Lower leg skin (tissue), 4 donors: Measurements from ENCODE around the gene GEMIN7. TPM values are rescaled to one million over a fixed set of nuclear protein-coding genes. Genes with fewer than 3 reads are reported as not detected.

Experiments
- DNase-seq, 2 donors: peaks; one replicate each; pipeline ENCODE4 v3.0.0-alpha.2; 2019; ENCODE audit warnings: low spot score in 2 of 2
- H3K4me3 ChIP-seq: fragments of 200-600 bp; sonication (generic); 2 replicates; pipeline ENCODE4 v1.5.1; 2017; ENCODE audit warnings: mild to moderate bottlenecking, low read depth; ENCODE audit not compliant: poor library complexity, severe bottlenecking
- POLR2A ChIP-seq, 2 donors: fragments of 450-650 bp; IDR thresholded peaks; one replicate each; pipeline ENCODE4 v1.6.1; 2016 to 2017; ENCODE audit warnings: antibody characterized with exemption in 2 of 2, mild to moderate bottlenecking in 1 of 2, moderate library complexity in 1 of 2
- WGBS, 2 donors: methylation state at CpG; one replicate each; pipeline ENCODE4 v1.1.5; 2018; 5-methylcytosine and 5-hydroxymethylcytosine counted together
- intact Hi-C: fragments of 100-400 bp; cut with DNase I; formaldehyde crosslinking; loops from one replicate; pipeline ENCODE4 v1.15.0; 2023; ENCODE audit warnings: low total_unique reads
- total RNA-seq, 4 donors: library from RNA; depleted of rRNA; stranded (reverse); fragments of >200 nt; gene quantifications; one replicate each; pipeline ENCODE4 v1.1.0, GENCODE V29; 2016
- TF ChIP-seq, protein P1 (sequence below), 3 donors: fragments of 450-650 bp; IDR thresholded peaks; one replicate each; pipeline ENCODE4 v1.5.1; 2016; ENCODE audit warnings: antibody characterized with exemption in 3 of 3, mild to moderate bottlenecking in 3 of 3, moderate library complexity in 2 of 3

Gene GEMIN7
- total RNA-seq, 4 donors from 2014 or later, result 11.8 to 24.9 (median 21.5) TPM

- WGBS, 2 donors, result 78 to 94% methylated on average over 11 to 12 of the region's 12 CpGs
- DNase-seq, result no peak
- H3K4me3 ChIP-seq, result no peak overlapping the region
- TF ChIP-seq, protein P1, sequence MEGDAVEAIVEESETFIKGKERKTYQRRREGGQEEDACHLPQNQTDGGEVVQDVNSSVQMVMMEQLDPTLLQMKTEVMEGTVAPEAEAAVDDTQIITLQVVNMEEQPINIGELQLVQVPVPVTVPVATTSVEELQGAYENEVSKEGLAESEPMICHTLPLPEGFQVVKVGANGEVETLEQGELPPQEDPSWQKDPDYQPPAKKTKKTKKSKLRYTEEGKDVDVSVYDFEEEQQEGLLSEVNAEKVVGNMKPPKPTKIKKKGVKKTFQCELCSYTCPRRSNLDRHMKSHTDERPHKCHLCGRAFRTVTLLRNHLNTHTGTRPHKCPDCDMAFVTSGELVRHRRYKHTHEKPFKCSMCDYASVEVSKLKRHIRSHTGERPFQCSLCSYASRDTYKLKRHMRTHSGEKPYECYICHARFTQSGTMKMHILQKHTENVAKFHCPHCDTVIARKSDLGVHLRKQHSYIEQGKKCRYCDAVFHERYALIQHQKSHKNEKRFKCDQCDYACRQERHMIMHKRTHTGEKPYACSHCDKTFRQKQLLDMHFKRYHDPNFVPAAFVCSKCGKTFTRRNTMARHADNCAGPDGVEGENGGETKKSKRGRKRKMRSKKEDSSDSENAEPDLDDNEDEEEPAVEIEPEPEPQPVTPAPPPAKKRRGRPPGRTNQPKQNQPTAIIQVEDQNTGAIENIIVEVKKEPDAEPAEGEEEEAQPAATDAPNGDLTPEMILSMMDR (IDR thresholded peaks at IDR 0.05), result no peak
- no peak for TF ChIP-seq POLR2A (IDR thresholded peaks at IDR 0.05)
- intact Hi-C loops, result no loop called here
Observed at GRCh38 chr19:45136507-45137178, 57.6 kb downstream of the GEMIN7 start.

- intact Hi-C loops, result no loop called here
- TF ChIP-seq POLR2A (IDR thresholded peaks at IDR 0.05), result no peak
- TF ChIP-seq, protein P1 (IDR thresholded peaks at IDR 0.05), result no peak
- H3K4me3 ChIP-seq, result no peak overlapping the region
- 76 to 81% methylated on average over 17 of the region's 17 CpGs for WGBS, 2 donors
- no peak for DNase-seq
Observed at GRCh38 chr19:45137179-45137761, 58.2 kb downstream of the GEMIN7 start.

DNA sequence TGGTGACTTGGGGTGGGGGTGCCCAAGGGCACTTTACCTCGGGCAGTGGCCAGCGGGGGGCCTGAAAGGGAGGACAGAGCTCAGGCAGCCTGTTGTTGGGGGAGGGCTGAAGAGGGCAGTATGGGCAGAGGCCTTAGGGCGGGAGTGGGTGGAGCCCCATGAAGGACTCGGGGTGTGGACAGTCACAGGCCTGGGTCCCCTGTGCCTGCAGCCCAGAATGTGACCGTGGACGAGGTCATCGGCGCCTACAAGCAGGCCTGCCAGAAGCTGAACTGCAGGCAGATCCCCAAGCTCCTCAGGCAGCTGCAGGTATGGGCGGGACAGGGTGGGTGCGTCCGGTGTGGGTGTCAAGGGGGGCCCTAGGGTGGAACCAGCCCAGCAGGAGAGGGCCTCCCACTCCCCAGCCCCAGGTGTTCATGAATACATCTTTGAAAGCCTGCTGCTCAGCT is 59.3 kb downstream of the GEMIN7 start:
- TF ChIP-seq, protein P1 (IDR thresholded peaks at IDR 0.05), result no peak
- no peak for TF ChIP-seq POLR2A (IDR thresholded peaks at IDR 0.05)
- no peak for DNase-seq
- H3K4me3 ChIP-seq, result no peak overlapping the region
- WGBS, 2 donors, result 52 to 58% methylated on average over 11 of the region's 11 CpGs
- intact Hi-C loops, result no loop called here

DNA sequence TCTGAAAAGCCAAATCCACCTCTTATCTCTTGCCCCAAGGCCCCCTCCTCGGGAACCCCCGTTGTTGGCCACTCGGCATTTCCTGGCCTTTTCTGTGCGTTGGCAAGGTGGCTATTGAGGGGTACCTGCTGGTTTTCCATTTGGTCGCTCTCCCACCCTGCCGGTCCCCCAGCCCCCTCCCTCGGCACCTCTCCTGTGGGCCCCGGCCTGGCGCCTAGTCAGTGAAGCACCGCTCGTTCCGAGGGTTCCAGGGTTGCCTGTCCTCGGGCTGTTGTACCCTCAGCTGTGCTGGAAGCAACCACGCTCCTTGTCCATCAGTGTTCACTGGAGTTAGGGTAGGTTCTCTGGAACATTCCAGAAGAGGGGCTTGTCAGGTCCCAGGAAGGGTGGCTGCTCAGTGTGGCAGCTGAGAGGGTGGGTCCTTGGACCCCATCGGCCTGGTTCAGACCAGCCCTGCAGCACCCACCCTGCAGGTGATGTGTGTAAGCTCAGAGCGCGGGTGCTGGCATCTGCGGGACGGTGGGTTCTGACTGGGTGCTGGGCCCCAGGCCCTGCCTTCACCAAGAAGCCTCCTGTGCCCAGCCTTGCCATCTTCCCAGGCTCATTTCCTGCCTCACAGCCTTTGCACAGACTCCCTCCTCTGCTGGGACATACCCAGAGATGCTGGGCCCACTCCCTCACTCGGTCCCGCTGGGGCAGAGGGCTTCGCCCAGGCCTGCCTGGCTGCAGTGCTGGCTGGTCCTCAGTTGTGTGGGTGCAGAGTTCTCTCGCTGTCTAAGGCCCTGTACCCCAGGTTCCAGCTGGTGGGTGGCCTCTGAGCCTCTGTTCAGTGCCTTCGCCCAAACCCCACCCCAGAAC is 60.5 kb downstream of the GEMIN7 start:
- peak in 1 of 2 donors; percentile 82 for DNase-seq
- no peak for TF ChIP-seq POLR2A (IDR thresholded peaks at IDR 0.05)
- TF ChIP-seq, protein P1 (IDR thresholded peaks at IDR 0.05), result no peak
- WGBS, 2 donors, result 83 to 89% methylated on average over 19 to 24 of the region's 24 CpGs
- intact Hi-C loops, result no loop called here
- H3K4me3 ChIP-seq, result no peak overlapping the region

GRCh38 chr19:45140144-45140503 is 61.1 kb downstream of the GEMIN7 start:
- WGBS, 2 donors, result 73 to 88% methylated on average over 8 of the region's 8 CpGs
- TF ChIP-seq, protein P1 (IDR thresholded peaks at IDR 0.05), result no peak
- no peak for TF ChIP-seq POLR2A (IDR thresholded peaks at IDR 0.05)
- intact Hi-C loops, result no loop called here
- no peak overlapping the region for H3K4me3 ChIP-seq
- DNase-seq, result no peak
